HG02798 (cell line): ENCODE results near the gene KCND2.
"Not testable (repeated sequence)": the region's sequence is repeated elsewhere in the genome, so short reads cannot be mapped to it uniquely, and the experiment has no call there.

Experiments
- ATAC-seq: cut with Tn5 transposase; IDR thresholded peaks from one replicate; pipeline ENCODE4 v1.9.1; 2021; ENCODE audit warnings: mild to moderate bottlenecking; ENCODE audit not compliant: unreplicated experiment, poor library complexity

KCND2 gene

GRCh38 chr7:120554960-120555571 lies 282.1 kb downstream of the KCND2 start:
- ATAC-seq: peak; percentile 84

GRCh38 chr7:120564145-120564544 lies 291.2 kb downstream of the KCND2 start:
- no peak for ATAC-seq

GRCh38 chr7:120567204-120567603 lies 294.2 kb downstream of the KCND2 start:
- no peak for ATAC-seq

GRCh38 chr7:120578657-120579056 lies 305.7 kb downstream of the KCND2 start:
- ATAC-seq: not testable (repeated sequence)

GRCh38 chr7:120582916-120583315 lies 309.9 kb downstream of the KCND2 start:
- no peak for ATAC-seq

GRCh38 chr7:120583899-120584586 lies 311.1 kb downstream of the KCND2 start:
- ATAC-seq: no peak

- ATAC-seq: no peak
These were observed 313.6 kb downstream of the KCND2 start for GRCh38 chr7:120586571-120586970.

GRCh38 chr7:120587243-120587642 lies 314.3 kb downstream of the KCND2 start:
- ATAC-seq: no peak

- peak; percentile 34 for ATAC-seq
These were observed 315.4 kb downstream of the KCND2 start for GRCh38 chr7:120588416-120588815.

- ATAC-seq: no peak
These were observed 315.9 kb downstream of the KCND2 start for GRCh38 chr7:120588862-120589261.

- ATAC-seq: no peak
These were observed 327.6 kb downstream of the KCND2 start for GRCh38 chr7:120600607-120601006.

GRCh38 chr7:120603366-120603765 lies 330.4 kb downstream of the KCND2 start:
- no peak for ATAC-seq

- no peak for ATAC-seq
These were observed 336.3 kb downstream of the KCND2 start for GRCh38 chr7:120609136-120609753.

- no peak for ATAC-seq
These were observed 339.0 kb downstream of the KCND2 start for GRCh38 chr7:120611975-120612374.

GRCh38 chr7:120615703-120616102 lies 342.7 kb downstream of the KCND2 start:
- peak; percentile 76 for ATAC-seq

- ATAC-seq: peak; percentile 69
These were observed 344.3 kb downstream of the KCND2 start for GRCh38 chr7:120617275-120617674.

- no peak for ATAC-seq
These were observed 355.3 kb downstream of the KCND2 start for GRCh38 chr7:120628251-120628650.

GRCh38 chr7:120639884-120640283 lies 366.9 kb downstream of the KCND2 start:
- no peak for ATAC-seq

- ATAC-seq: no peak
These were observed 373.0 kb downstream of the KCND2 start for GRCh38 chr7:120645966-120646365.

- ATAC-seq: no peak
These were observed 381.3 kb downstream of the KCND2 start for GRCh38 chr7:120654241-120654640.

GRCh38 chr7:120658516-120658915 lies 385.5 kb downstream of the KCND2 start:
- ATAC-seq: no peak

GRCh38 chr7:120662291-120662690 lies 389.3 kb downstream of the KCND2 start:
- ATAC-seq: no peak
